Muscle layer of duodenum (tissue), 2 donors: ENCODE results near the gene CDC42.
"Not testable (repeated sequence)": the region's sequence is repeated elsewhere in the genome, so short reads cannot be mapped to it uniquely, and the experiment has no call there.

ENCODE experiments used
- H3K27ac ChIP-seq: one replicate; pipeline ENCODE4 v1.7.0; 2013; ENCODE audit warnings: mild to moderate bottlenecking, low read length
- H3K27me3 ChIP-seq: one replicate; pipeline ENCODE4 v1.7.0; 2013; ENCODE audit warnings: low read depth, mild to moderate bottlenecking, control low read depth, low read length
- H3K36me3 ChIP-seq, 2 donors: one replicate each; pipeline ENCODE4 v1.7.0; 2013; ENCODE audit warnings: low read length in 2 of 2, control low read depth in 1 of 2, mild to moderate bottlenecking in 1 of 2; ENCODE audit not compliant: insufficient read depth in 2 of 2, control insufficient read depth in 1 of 2
- H3K4me1 ChIP-seq, 2 donors: one replicate each; pipeline ENCODE4 v1.7.0; 2013; ENCODE audit warnings: low read length in 2 of 2, mild to moderate bottlenecking in 2 of 2, control low read depth in 1 of 2, moderate library complexity in 1 of 2; ENCODE audit not compliant: insufficient read depth in 2 of 2, control insufficient read depth in 1 of 2
- H3K4me3 ChIP-seq, 2 donors: one replicate each; pipeline ENCODE4 v1.7.0; 2013; ENCODE audit warnings: low read length in 2 of 2, low read depth in 1 of 2, mild to moderate bottlenecking in 1 of 2
- H3K9me3 ChIP-seq, 2 donors: one replicate each; pipeline ENCODE4 v1.7.0; 2013; ENCODE audit warnings: low read length in 2 of 2, control low read depth in 1 of 2, mild to moderate bottlenecking in 1 of 2; ENCODE audit not compliant: control insufficient read depth in 1 of 2
- donor health status: healthy.

Gene CDC42

DNA sequence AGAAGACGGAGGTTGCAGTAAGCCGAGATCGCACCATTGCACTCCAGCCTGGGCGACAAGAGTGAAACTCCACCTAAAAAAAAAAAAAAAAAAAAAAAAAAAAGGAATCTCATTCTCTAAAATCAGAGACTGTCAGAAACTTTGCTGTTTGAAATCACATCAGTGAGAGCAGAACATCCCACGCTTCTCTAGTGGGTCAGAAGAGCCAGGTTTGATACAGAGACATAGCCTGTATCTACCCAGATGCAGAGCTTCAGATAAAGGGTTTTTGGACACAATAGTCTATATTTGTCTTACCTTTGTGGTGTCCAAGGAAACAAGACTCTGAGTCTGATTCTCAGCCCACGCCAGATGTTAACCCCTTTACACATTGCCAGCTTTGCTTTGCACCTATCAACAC is 31.4 kb upstream of the CDC42 start:
- Histone ChIP-seq H3K27me3 (no peaks in the 10 kb centered on the region), H3K9me3 (no peaks in the 10 kb centered on the region), H3K36me3 (peaks cover 0 to 8% of the 10 kb centered on the region in 2 donors), H3K27ac (no peak overlapping the region), H3K4me1 (no peaks in the 10 kb centered on the region), H3K4me3 (no peak overlapping the region)

DNA sequence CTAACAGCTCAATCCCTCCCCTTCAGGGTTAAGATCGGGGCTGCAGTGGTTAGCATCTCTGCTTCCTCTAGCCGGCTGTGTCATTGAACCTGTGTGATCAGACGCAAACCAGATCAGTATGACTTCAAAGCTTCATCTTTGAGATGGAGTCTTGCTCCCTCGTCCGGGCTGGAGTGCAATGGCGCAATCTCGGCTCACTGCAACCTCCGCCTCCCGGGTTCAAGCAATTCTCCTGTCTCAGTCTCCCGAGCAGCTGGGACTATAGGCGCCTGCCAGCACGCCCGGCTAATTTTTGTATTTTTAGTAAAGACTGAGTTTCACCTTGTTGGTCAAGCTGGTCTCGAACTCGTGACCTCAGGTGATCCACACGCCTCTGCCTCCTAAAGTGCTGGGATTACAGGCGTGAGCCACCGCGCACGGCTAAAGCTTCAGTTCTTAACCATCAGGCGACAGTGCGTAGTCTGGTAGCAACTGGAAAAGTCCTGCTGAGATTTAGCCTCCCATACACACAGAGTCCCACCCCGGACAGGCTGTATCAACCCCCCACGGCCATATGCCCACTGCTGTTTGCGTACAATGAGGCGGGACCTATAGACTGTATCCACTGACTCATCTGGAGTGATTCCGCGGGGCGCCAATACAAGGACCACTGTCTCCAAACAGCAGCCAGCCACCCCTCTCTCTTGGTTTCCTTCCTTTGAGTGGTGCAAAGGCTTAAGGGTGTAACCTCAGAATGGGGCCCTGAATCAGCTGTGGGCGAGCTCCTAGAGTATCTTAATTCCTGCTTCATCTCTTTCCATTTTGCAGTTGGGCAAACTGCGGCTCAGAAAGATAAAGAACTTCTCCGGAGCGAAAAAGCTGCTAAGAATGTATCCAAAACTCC is 27.8 kb upstream of the CDC42 start:
- Histone ChIP-seq H3K4me1 (peaks cover 0 to 5% of the 10 kb centered on the region in 2 donors), H3K9me3 (no peaks in the 10 kb centered on the region), H3K27ac (peak overlapping the region; percentile 100), H3K27me3 (no peaks in the 10 kb centered on the region), H3K4me3 (peak overlapping the region; percentile 81 to 96), H3K36me3 (peaks cover 0 to 8% of the 10 kb centered on the region in 2 donors)

DNA sequence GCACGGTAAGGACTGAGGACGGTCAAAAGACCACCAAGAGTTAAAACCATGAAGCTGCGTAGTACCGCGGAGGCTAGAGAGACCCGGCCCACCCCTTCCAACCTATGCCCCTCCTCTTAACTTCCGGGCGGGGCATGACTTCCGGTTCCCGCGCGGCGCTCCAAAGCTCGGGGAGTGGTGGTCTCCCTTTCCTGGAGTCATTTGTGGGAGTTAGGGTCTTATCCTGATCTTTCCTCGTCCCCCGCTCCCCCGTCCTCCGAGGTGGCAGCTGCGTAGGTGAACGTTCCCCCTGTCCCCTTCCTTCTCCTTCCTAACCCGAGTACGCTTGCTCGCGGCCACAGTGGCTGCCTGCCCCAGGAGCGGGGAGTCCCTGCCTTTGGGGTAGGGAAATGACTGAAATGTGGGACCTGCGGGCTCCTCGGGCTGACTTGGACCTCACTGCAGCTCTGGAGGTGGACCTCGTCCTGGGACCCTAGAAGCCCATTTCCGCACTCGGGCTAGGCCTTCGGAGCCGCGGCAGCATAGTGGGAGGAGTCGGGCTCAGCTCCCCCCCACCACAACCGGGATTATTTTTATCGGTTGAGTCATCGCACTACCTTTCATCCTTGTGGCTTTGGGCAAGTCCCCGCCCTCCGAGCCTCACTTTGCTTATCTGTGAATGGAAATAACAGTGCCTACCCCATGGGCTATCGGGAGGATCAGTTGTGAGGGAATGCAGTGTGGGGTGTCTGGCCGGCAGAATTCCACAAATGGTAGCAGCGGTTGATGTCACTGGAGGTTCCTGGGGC is 26.9 kb upstream of the CDC42 start:
- peak overlapping the region; percentile 100 for H3K27ac ChIP-seq
- H3K4me3 ChIP-seq: peak overlapping the region; percentile 81 to 96
- peaks cover 0 to 5% of the 10 kb centered on the region in 2 donors for H3K4me1 ChIP-seq
- H3K27me3 ChIP-seq: no peaks in the 10 kb centered on the region
- H3K36me3 ChIP-seq: peaks cover 0 to 8% of the 10 kb centered on the region in 2 donors
- no peaks in the 10 kb centered on the region for H3K9me3 ChIP-seq

DNA sequence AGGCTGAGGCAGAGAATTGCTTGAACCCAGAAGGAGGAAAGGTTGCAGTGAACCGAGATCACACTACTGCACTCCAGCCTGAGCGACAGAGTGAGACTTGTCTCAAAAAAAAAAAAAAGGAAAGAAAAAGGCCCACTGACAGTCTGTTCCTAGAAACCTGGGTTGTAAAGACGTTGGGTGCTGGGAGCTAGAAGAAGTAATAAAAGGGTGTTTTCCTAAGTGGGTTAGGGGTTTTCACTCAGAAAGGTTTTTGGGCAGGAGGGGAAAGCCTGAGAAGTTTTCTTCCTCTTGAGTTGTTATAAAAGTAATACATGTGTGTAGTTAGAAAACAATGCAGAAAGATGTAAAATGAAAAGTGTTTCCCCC is 25.6 kb upstream of the CDC42 start:
- H3K36me3 ChIP-seq: peaks cover 0 to 8% of the 10 kb centered on the region in 2 donors
- no peaks in the 10 kb centered on the region for H3K27me3 ChIP-seq
- H3K27ac ChIP-seq: no peak overlapping the region
- H3K9me3 ChIP-seq: no peaks in the 10 kb centered on the region
- H3K4me1 ChIP-seq: peaks cover 5% of the 10 kb centered on the region in 2 donors
- no peak overlapping the region for H3K4me3 ChIP-seq

DNA sequence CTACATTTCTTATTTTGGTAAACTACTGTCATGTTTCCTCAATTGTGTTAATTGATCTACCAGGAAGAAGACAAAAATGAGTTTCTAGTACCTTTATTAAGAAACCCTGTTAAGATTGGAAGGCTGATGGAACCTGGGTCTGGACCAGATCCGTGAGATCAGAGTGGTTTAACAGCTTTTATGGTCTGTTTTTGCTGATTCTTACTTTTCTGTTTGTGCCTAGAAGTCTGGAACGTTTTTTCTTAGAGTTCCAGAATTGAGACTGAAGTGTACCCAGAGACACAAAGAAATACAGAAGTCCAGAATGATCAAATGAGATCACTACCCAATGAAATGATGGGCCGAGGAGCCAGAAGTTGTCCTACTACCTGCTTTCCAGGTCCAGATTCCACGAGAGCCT is 22.5 kb upstream of the CDC42 start:
- H3K9me3 ChIP-seq: no peaks in the 10 kb centered on the region
- peaks cover 0 to 7% of the 10 kb centered on the region in 2 donors for H3K36me3 ChIP-seq
- H3K27ac ChIP-seq: no peak overlapping the region
- H3K4me3 ChIP-seq: no peak overlapping the region
- H3K4me1 ChIP-seq: peaks cover 5% of the 10 kb centered on the region in 2 donors
- no peaks in the 10 kb centered on the region for H3K27me3 ChIP-seq

DNA sequence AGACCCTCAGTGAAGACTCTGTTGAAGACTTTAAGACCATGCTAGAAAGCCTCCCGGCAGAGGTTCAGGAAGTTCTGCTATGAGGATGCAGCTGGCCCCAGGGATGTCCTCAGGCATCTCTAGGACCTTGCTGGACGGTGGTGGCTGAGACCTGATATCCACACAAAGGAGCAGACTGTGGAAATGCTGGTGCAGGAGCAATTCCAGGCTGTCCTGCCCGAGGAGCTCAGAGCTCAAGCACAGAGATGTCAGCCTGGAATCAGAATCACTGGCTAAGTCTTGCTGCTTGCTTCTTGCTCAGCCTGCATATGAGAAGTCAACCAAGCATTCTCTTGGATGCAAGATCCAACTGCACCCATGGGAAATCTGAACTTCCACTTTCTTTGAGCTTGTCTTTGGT is 22.0 kb upstream of the CDC42 start:
- Histone ChIP-seq H3K27me3 (no peaks in the 10 kb centered on the region), H3K36me3 (peaks cover 0 to 3% of the 10 kb centered on the region in 2 donors), H3K9me3 (no peaks in the 10 kb centered on the region), H3K27ac (no peak overlapping the region), H3K4me3 (no peak overlapping the region), H3K4me1 (peaks cover 5% of the 10 kb centered on the region in 2 donors)

DNA sequence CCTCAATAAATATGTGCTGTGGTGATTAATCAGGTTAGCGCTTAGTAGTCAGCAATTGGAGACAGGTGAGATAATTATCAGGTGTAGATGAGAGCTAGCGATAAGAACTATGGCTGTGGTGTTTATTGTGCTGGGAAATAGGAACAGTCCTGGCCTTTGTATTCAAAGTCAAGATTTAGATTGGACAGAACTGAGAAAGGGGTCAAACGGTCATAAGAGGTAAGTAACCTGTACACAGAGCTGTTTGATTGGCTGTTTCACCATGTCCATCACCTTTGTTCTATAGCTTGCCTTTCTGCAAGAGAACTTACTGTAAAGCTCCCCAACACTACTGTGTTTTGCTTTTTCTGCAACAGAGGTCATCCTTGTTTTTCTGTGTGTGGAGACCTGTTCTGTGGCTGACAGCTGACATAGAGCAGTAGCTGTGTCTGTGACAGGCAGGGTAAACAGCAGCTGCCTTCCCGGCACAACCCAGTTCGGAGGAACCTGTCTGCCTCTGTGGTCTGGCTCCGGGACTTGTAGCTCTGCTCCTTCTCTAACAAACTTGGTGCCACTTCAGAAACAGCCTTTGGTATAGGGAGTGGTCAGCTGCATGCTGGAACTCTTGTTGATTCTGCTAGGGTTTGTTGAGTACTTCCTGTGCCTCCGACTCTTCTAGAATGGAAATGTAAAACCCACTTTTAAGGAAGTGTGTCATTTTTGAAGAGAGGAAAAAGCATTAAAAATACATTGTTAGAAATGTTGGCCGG is 21.1 kb upstream of the CDC42 start:
- no peaks in the 10 kb centered on the region for H3K27me3 ChIP-seq
- H3K36me3 ChIP-seq: no peaks in the 10 kb centered on the region
- H3K4me1 ChIP-seq: peaks cover 3 to 5% of the 10 kb centered on the region in 2 donors
- no peaks in the 10 kb centered on the region for H3K9me3 ChIP-seq
- H3K4me3 ChIP-seq: no peak overlapping the region
- H3K27ac ChIP-seq: no peak overlapping the region

DNA sequence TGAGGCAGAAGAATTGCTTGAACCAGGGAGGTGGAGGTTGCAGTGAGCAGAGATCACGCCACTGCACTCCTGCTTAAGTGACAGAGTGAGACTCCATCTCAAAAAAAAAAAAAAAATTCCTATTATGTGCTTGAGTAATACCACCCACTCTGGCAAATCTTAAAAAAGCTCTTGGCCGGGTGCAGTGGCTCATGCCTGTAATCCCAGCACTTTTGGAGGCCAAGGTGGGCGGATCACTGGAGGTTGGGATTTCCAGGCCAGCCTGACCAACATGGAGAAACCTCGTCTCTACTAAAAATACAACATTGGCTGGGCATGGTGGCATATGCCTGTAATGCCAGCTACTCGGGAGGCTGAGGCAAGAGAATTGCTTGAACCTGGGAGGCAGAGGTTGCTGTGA is 17.7 kb upstream of the CDC42 start:
- not testable (repeated sequence) for H3K4me1 ChIP-seq, H3K36me3 ChIP-seq, H3K27me3 ChIP-seq, H3K27ac ChIP-seq, H3K4me3 ChIP-seq, H3K9me3 ChIP-seq

DNA sequence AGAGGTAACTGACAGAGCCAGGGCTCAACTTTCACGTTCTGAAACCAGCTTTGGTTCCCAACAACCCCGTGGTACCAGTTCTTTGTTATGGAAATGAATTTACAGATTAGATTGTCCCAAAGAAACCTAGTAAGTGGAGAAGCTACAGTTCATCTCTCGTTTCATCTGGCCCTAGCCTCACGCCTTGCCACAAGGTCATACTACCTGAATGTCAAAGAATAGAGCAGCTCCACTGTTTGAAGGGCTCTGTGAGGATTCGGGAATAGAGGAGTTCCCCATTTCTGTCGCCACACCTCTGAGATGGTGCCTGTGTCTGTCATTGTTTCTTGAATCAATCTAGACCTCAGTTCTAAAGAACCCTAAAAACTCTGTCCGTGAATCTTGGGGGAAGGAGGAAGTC is 15.0 kb upstream of the CDC42 start:
- H3K27ac ChIP-seq: no peak overlapping the region
- H3K4me1 ChIP-seq: peaks cover 0 to 12% of the 10 kb centered on the region in 2 donors
- H3K36me3 ChIP-seq: no peaks in the 10 kb centered on the region
- no peaks in the 10 kb centered on the region for H3K9me3 ChIP-seq
- H3K4me3 ChIP-seq: no peak overlapping the region
- H3K27me3 ChIP-seq: no peaks in the 10 kb centered on the region

DNA sequence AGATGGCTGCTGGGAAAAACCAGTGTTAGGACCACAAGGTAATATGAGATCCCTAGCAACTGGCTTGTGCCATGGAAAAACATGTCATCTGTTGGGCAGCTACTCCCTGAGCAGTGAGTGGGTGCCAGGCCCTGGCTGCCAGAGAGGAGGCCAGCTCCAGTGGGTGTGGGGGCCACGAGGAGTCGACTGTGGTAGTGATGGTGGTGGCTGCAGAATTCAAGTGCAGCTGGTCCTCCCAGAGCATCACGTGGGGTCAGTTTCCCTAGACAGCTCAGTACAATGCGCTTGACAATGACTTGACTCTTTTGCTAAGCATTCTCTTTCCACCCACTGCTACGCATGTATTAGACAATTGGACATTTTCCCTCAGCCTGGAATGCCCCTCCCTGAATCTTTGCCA is 14.5 kb upstream of the CDC42 start:
- Histone ChIP-seq H3K4me3 (no peak overlapping the region), H3K36me3 (no peaks in the 10 kb centered on the region), H3K27me3 (no peaks in the 10 kb centered on the region), H3K9me3 (no peaks in the 10 kb centered on the region), H3K27ac (no peak overlapping the region), H3K4me1 (peaks cover 0 to 12% of the 10 kb centered on the region in 2 donors)
